Ishikawa (cell line): ENCODE measurements around the gene DOLPP1.

Experiments used
- CEBPB ChIP-seq: IDR thresholded peaks from 2 replicates; pipeline ENCODE4 v1.6.1; 2012
- CREB1 ChIP-seq: IDR thresholded peaks from 2 replicates; pipeline ENCODE4 v1.6.1; 2012; ENCODE audit warnings: low read depth
- EGR1 ChIP-seq: IDR thresholded peaks from 2 replicates; pipeline ENCODE4 v1.6.1; 2012
- EP300 ChIP-seq: IDR thresholded peaks from 2 replicates; pipeline ENCODE4 v1.6.1; 2012; ENCODE audit warnings: borderline replicate concordance
- FOXM1 ChIP-seq: IDR thresholded peaks from 2 replicates; pipeline ENCODE4 v1.6.1; 2012; ENCODE audit warnings: low read depth, borderline replicate concordance
- NFIC ChIP-seq: IDR thresholded peaks from 2 replicates; pipeline ENCODE4 v1.6.1; 2012
- RAD21 ChIP-seq: IDR thresholded peaks from 2 replicates; pipeline ENCODE4 v1.6.1; 2012; ENCODE audit warnings: low read depth
- TAF1 ChIP-seq: IDR thresholded peaks from 2 replicates; pipeline ENCODE4 v1.6.1; 2012; ENCODE audit warnings: low read depth, mild to moderate bottlenecking
- TCF12 ChIP-seq: IDR thresholded peaks from 2 replicates; pipeline ENCODE4 v1.6.1; 2012; ENCODE audit warnings: low read depth
- TEAD4 ChIP-seq: IDR thresholded peaks from 2 replicates; pipeline ENCODE4 v1.6.1; 2012
- YY1 ChIP-seq: IDR thresholded peaks from 2 replicates; pipeline ENCODE4 v1.6.1; 2012; ENCODE audit warnings: low read depth
- ZBTB7A ChIP-seq: IDR thresholded peaks from 2 replicates; pipeline ENCODE4 v1.6.1; 2012; ENCODE audit warnings: low read depth
- TF ChIP-seq, protein P1 (sequence below): IDR thresholded peaks from 2 replicates; pipeline ENCODE4 v1.6.1; 2012
- TF ChIP-seq, protein P2 (sequence below): IDR thresholded peaks from 2 replicates; pipeline ENCODE4 v1.6.1; 2012
- TF ChIP-seq, protein P3 (sequence below): IDR thresholded peaks from 2 replicates; pipeline ENCODE4 v1.6.1; 2012; ENCODE audit warnings: low read depth, mild to moderate bottlenecking

DOLPP1 gene, protein sequence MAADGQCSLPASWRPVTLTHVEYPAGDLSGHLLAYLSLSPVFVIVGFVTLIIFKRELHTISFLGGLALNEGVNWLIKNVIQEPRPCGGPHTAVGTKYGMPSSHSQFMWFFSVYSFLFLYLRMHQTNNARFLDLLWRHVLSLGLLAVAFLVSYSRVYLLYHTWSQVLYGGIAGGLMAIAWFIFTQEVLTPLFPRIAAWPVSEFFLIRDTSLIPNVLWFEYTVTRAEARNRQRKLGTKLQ

DNA sequence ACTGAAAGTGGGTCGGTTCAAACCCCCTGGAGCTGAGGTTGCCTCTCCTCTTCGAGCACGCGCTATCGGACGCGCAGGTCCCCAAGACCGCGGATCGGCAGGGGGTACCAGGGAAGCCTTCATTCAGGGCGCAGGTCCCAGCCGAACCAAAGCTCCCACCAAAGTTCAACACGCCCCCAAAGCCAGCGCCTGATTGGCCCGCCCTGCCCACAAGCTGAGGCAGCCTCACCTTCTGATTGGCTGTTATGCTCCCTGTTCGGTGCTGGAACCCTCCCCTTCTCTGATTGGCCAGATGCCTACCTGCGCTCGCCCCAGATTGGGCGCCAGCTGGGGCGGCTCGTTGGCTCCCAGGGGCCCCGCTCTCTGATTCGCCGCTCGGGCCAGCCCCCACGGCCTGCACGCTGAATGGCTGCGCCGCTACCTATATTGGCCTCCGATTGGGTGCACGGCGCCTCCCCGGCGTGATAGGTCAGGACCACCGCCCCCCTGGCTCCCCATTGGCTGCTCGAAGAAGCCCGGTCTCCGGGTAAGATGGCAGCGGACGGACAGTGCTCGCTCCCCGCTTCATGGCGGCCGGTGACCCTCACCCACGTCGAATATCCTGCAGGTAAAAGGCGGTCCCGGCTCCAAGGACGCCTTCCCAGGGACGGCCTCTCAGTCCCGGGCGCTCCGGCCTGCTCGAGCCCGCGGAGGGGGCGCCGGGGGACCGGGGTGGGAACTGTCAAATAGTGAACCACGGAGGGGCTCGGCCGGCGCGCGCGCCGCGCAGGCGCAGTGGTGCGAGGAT is at the start of gene DOLPP1:
TSS of gene DOLPP1 (plus strand) at position 511 of the 787 bp plus-strand sequence. CDS start at position 532, 21 bp downstream.
- TF ChIP-seq TAF1 (peak; percentile 72), CREB1 (peak; percentile 51; the same call in 1 of the 2 replicates), NFIC (no peak), EGR1 (peak; percentile 33; the same call in 1 of the 2 replicates), FOXM1 (peak; percentile 26; the same call in 1 of the 2 replicates), YY1 (peak; percentile 94), RAD21 (no peak), TEAD4 (no peak)
- TF ChIP-seq, protein P1, sequence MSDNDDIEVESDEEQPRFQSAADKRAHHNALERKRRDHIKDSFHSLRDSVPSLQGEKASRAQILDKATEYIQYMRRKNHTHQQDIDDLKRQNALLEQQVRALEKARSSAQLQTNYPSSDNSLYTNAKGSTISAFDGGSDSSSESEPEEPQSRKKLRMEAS: peak; percentile 60
- TF ChIP-seq, protein P2, sequence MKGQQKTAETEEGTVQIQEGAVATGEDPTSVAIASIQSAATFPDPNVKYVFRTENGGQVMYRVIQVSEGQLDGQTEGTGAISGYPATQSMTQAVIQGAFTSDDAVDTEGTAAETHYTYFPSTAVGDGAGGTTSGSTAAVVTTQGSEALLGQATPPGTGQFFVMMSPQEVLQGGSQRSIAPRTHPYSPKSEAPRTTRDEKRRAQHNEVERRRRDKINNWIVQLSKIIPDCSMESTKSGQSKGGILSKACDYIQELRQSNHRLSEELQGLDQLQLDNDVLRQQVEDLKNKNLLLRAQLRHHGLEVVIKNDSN: peak; percentile 44; the same call in 1 of the 2 replicates

DNA sequence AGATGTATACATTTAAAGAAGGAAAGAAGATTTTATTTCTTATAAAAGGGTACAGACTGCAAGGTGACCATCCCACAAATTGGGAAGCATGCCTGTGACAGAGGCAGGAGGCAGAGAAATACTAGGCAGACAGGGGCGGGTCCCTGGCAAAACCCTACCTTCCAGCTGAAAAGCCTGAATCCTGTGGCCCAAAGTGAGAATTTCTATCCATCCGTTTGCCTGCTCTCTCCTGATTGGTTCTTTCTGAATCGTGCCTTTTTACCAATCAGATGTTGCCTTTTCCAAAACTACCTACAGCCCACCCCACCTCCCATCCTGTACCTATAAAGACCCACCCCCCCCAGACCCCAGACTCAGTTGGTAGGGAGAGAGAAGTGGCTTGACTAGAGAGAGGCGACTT is 49.4 kb upstream of the DOLPP1 start:
- TF ChIP-seq ZBTB7A (no peak), CEBPB (no peak), EP300 (no peak), CREB1 (no peak), TAF1 (no peak), RAD21 (no peak), EGR1 (no peak), NFIC (no peak), TEAD4 (no peak), YY1 (no peak), TCF12 (no peak), FOXM1 (no peak)
- TF ChIP-seq, protein P3, sequence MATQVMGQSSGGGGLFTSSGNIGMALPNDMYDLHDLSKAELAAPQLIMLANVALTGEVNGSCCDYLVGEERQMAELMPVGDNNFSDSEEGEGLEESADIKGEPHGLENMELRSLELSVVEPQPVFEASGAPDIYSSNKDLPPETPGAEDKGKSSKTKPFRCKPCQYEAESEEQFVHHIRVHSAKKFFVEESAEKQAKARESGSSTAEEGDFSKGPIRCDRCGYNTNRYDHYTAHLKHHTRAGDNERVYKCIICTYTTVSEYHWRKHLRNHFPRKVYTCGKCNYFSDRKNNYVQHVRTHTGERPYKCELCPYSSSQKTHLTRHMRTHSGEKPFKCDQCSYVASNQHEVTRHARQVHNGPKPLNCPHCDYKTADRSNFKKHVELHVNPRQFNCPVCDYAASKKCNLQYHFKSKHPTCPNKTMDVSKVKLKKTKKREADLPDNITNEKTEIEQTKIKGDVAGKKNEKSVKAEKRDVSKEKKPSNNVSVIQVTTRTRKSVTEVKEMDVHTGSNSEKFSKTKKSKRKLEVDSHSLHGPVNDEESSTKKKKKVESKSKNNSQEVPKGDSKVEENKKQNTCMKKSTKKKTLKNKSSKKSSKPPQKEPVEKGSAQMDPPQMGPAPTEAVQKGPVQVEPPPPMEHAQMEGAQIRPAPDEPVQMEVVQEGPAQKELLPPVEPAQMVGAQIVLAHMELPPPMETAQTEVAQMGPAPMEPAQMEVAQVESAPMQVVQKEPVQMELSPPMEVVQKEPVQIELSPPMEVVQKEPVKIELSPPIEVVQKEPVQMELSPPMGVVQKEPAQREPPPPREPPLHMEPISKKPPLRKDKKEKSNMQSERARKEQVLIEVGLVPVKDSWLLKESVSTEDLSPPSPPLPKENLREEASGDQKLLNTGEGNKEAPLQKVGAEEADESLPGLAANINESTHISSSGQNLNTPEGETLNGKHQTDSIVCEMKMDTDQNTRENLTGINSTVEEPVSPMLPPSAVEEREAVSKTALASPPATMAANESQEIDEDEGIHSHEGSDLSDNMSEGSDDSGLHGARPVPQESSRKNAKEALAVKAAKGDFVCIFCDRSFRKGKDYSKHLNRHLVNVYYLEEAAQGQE: no peak
- TF ChIP-seq, protein P2: no peak
- TF ChIP-seq, protein P1: no peak

DNA sequence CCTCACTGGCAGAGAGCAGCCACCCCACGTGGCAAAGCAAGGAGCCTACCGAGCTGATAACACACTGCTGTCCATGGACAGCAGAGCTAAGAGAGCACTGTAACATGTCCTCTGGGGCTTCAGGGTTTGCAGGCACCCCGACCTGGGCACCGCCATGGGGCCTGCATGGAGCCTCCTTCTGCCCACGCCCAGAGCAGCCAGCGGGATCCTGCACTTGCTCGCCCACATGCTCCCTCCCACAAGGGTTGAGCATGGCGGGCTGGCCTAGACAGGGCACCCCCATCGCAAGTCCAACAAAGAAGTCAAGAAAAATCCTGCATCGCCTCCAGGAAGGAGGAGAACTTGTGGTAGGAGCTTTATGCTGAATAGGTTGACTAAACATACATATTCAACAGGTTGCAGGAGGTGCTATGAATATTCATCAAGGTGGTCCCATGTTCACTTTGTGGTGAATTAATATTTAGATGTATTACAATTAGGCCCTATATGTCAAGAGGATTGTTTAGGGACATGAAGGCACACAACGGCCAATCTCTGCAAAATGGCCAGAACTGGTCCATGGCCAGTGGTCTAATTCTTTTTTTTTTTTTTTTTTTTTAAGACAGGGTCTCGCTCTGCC is 48.3 kb upstream of the DOLPP1 start:
- TF ChIP-seq EP300: no peak
- TF ChIP-seq CREB1: no peak
- no peak for TF ChIP-seq CEBPB
- TF ChIP-seq, protein P2: no peak
- TF ChIP-seq, protein P1: no peak

DNA sequence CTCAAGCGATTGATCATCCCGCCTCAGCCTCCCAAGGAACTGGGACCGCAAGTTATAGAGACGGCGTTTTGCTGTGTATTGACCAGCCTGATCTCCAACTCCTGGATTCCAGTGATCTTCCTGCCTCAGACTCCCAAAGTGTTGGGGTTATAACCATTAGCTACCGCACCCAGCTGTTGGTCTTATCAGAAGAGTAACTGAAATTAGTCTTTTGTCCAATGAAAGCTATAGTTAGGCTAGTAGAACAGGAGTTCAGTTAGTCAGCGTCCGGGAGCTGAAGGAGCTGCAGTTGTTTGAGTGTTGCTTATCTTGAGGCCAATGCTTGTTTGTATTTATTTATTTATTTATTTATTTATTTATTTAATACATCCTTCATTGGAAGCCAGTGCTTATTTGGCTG is 47.7 kb upstream of the DOLPP1 start:
- TF ChIP-seq TAF1 (no peak), EP300 (no peak), ZBTB7A (no peak), CEBPB (no peak), TCF12 (no peak), EGR1 (no peak), TEAD4 (no peak), RAD21 (no peak), NFIC (no peak), YY1 (no peak), CREB1 (no peak), FOXM1 (no peak)
- TF ChIP-seq, protein P2: no peak
- TF ChIP-seq, protein P3: no peak
- TF ChIP-seq, protein P1: no peak
